ENCODE data around the gene SPN.
"Not testable (repeated sequence)": the region's sequence is repeated elsewhere in the genome, so short reads cannot be mapped to it uniquely, and the experiment has no call there.

SPN gene

GRCh38 chr16:29707160-29707559 lies 44.1 kb downstream of the SPN start:
- not testable (repeated sequence) for DNase-seq

GRCh38 chr16:29708917-29709600 lies 46.0 kb downstream of the SPN start:
- peak; percentile 92 to 94 for DNase-seq

- DNase-seq: peak; percentile 77 to 89
Measured at GRCh38 chr16:29709657-29710056, 46.6 kb downstream of the SPN start.

GRCh38 chr16:29710227-29711219 lies 47.5 kb downstream of the SPN start:
- DNase-seq: peak; percentile 79 to 83

- no peak for DNase-seq
Measured at GRCh38 chr16:29712809-29713208, 49.8 kb downstream of the SPN start.

- DNase-seq: no peak
Measured at GRCh38 chr16:29714396-29714795, 51.3 kb downstream of the SPN start.

GRCh38 chr16:29714972-29715371 lies 51.9 kb downstream of the SPN start:
- DNase-seq: no peak

GRCh38 chr16:29717113-29717512 lies 54.1 kb downstream of the SPN start:
- DNase-seq: no peak

GRCh38 chr16:29719063-29719462 lies 56.0 kb downstream of the SPN start:
- peak; percentile 81 to 89 for DNase-seq

Measured in NCI-H526 (cell line).